Skeletal muscle tissue (tissue), 2 donors: ENCODE measurements around the gene IGF2BP1. TPM values are rescaled to one million over a fixed set of nuclear protein-coding genes. Genes with fewer than 3 reads are reported as not detected.

Experiments
- small RNA-seq: library from RNA; depleted of rRNA; stranded (forward); fragments of <200 nt; gene quantifications from one replicate; pipeline ENCODE3, GENCODE V24; 2014
- total RNA-seq: library from RNA; depleted of rRNA; stranded (reverse); fragments of >200 nt; gene quantifications from one replicate; pipeline ENCODE4 v1.2.3, GENCODE V29; 2014

The IGF2BP1 gene
- total RNA-seq, 1 donor from 2014 or later = 4.7 TPM

Small RNA genes within 50 kb of the gene (small RNA-seq; reads per million reads assigned to genes)
- gene RF00017 (not detected), gene RF01210 (not detected), gene RNU1-42P (0.14 reads per million), gene RNU6-826P (not detected)

Other genes with a start within 250 kb of the IGF2BP1 start
- gene TTLL6, start 180.2 kb upstream of the IGF2BP1 start, total RNA-seq = not detected
- 29.2 TPM for gene CALCOCO2, start 166.3 kb upstream of the IGF2BP1 start, total RNA-seq
- gene ATP5MC1, start 104.6 kb upstream of the IGF2BP1 start, total RNA-seq = 42.8 TPM
- 29.2 TPM for gene UBE2Z, start 89.0 kb upstream of the IGF2BP1 start, total RNA-seq
- 47.5 TPM for gene SNF8, start 52.5 kb upstream of the IGF2BP1 start, total RNA-seq
- gene GIP, start 28.8 kb upstream of the IGF2BP1 start, total RNA-seq = not detected
- not detected for gene B4GALNT2, start 135.4 kb downstream of the IGF2BP1 start, total RNA-seq
- 2.1 TPM for gene GNGT2, start 213.2 kb downstream of the IGF2BP1 start, total RNA-seq
- 1.0 TPM for gene ABI3, start 213.3 kb downstream of the IGF2BP1 start, total RNA-seq
- gene PHOSPHO1, start 233.4 kb downstream of the IGF2BP1 start, total RNA-seq = 13.6 TPM